ENCODE results near the gene DENND1B.
"Not testable (repeated sequence)": the region's sequence is repeated elsewhere in the genome, so short reads cannot be mapped to it uniquely, and the experiment has no call there.

Gene DENND1B

DNA sequence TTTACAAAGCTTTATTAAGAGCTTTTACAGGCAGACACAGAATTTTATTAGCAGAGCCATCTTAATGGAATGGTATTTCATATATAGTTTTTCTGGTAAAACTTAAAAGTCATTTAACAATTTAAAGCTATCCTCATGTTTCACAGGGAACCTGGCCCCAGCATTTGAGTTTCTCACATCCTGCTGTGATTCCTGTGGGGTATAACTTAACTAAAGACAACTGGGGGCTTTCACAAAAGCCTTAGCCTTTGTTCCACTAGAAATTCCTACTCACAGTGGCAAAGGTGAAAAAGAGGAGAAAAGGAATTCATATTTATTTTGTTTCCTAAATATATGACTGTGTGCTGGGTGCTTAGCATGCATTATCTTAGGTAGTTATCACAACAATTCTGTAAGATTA, 233.9 kb downstream of the DENND1B start:
- no peak for DNase-seq

- DNase-seq = peak; percentile 43
Measured at GRCh38 chr1:197526736-197527371, 248.4 kb downstream of the DENND1B start.

GRCh38 chr1:197521118-197521739, 254.1 kb downstream of the DENND1B start:
- DNase-seq = peak; percentile 24

DNA sequence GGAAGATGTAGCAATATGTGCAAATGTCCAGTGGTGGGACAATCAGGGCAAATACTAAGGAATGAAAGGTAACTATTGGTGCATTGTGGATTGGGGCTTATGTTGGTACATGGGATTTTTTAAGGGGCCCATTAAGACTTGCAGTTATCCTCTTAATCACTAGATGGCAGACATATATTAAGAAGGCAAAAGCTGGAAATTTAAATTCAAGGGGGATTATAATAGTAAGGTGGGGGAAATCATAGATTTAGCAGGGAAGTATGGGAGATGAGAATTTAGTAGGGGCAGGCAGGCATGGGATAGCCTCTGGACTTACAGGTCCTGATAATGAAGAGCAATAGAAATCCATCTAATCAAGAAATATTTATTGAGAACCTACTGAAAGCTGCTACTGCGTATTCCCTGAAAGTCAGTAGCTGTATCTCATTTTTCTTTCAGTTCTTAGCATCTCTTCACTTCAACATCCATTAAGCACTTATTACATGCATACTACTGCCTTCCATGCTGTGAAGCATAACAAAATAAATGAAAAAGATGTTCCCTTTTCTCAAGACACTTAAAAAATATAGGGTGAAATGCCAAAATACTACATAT, 255.4 kb downstream of the DENND1B start:
- DNase-seq = no peak

- DNase-seq = no peak
Measured at GRCh38 chr1:197515421-197515820, 259.9 kb downstream of the DENND1B start.

- DNase-seq = no peak
Measured at GRCh38 chr1:197510691-197511378, 264.4 kb downstream of the DENND1B start.

DNA sequence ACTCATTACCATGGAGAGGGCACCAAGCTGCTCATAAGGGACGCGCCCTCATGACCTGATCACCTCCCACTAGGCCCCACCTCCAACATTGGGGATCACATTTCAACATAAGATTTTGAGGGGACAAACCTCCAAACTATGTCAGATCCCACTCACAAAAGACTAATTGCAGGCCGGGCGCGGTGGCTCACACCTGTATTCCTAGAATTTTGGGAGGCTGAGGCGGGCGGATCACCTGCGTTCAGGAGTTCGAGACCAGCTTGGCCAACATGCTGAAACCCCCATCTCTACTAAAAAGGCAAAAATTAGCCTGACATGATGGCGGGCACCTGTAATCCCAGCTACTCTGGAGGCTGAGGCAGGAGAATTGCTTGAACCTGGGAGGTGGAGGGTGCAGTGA, 278.6 kb downstream of the DENND1B start:
- DNase-seq = no peak

- DNase-seq = not testable (repeated sequence)
Measured at GRCh38 chr1:197491505-197491904, 283.8 kb downstream of the DENND1B start.

DNA sequence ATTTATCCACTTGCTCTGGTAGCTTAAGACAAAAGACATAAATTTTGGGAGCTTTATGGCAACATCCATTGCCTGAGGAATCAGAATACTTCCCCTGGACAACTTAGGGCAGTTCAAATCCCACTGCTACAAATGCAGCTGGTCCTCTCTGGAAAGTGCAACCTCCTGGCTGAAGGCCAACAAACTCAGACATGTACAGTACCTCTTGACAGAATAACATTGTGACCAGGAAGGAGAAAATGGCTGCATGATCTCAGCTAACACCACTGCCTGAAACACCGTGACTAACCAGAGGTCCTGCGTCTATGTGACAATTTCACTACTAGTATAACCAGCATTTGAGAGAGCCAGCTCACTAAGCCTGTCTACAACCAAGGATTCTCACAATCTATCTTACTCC, 288.3 kb downstream of the DENND1B start:
- DNase-seq = peak; percentile 65

GRCh38 chr1:197485790-197486189, 289.5 kb downstream of the DENND1B start:
- DNase-seq = peak; percentile 10

GRCh38 chr1:197481101-197481500, 294.2 kb downstream of the DENND1B start:
- DNase-seq = no peak

GRCh38 chr1:197480446-197480845, 294.8 kb downstream of the DENND1B start:
- DNase-seq = no peak

GRCh38 chr1:197472141-197472540, 303.1 kb downstream of the DENND1B start:
- DNase-seq = no peak

DNA sequence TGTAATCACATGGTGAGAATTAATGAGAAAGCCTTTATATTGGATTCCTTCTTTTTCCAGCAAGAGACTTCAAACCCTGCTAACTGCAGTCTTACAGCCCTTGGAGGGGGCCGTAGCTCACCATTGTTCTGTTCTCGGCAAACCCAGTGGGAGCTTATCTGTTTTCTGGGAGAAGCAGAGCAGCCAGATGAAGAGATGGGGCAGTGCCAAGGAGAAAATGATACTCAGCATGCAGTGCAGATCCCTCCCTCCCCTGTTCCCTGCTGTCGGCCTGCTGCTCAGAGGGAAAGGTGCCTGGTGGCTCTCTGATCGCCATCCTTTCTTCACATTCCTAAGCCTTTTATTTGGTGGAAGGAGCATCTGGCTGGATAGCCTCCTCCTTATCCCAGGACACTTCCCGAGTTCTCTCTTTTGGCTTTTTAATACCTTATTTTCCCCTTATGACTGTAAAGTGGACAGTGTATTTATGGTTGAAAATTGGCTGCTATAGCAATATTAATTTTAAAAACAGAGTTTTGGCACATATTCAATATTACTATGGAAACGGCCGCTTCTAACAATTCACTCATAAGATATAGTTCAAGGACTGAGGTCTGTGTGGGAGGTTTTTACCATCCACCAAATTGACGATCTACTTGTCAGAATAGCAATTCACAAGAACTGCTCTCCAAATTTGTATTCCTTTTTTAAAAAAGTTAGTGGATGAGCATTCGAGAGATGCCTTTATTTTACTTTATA, 303.9 kb downstream of the DENND1B start:
- no peak for DNase-seq

DNA sequence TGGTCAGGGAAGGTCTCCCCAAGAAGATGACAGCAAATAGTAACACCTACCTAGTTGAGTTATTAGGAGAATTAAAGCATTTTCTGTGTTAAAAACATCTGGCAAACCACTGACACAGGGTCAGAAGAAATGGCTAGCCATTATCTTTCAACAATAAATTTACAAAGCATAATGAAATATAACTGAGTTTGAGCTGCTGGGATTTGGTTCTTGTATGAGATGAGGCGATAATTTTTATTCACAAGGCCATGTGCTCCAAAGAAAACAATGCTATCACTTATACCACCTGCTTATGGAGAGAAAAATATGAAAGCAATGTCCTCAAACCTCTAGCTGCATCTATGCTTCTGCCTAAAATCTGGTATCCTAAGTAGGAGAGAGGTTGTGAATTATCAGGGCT, 304.9 kb downstream of the DENND1B start:
- no peak for DNase-seq

GRCh38 chr1:197469620-197470210, 305.6 kb downstream of the DENND1B start:
- DNase-seq = no peak

DNA sequence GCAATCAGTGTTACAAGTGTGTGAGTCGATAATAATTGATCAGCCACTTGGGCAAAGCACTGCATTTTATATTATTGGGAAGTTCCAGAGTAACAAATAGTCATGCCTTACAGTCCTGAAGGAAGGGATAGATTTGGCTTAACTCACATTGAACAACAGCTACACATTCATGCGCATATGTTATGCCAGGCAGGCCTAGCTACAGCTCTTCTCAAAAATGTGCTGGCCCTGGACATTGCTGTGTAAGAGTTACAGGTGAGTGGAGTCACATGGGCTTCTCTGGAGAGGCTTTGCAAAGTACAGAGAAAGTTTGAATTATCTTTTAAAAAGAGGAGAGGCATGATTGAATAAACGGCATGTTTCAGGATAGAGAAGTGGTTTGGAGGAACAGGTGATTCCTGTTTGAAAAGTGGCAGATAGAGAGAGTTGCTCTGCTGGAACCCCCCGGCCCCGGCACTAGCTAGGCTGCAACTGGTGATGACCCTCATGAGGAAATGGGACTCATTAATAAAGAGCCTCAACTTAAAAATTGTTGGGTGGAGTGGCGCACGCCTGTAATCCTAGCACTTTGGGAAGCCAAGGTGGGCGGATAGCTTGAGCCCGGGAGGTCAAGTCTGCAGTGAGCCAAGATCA, 306.6 kb downstream of the DENND1B start:
- no peak for DNase-seq

DNA sequence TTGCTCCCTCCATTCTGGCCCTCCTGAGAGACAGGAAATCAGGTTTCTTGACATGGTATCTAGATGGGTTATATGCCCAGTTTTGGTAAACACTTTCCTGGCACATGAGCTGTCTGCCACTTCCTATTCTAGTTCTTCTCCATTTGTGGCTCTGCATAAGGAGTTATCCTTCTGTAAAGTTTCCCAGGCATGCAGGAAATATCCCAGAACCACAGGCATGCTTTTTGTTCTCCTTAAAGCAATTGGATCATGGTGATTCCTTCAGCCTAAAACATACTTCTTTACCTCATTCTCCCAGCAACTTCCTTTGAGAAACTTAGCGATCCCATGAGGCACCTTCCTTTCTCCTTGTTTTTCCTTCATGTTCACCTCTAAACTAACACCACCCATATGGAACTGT, 307.4 kb downstream of the DENND1B start:
- no peak for DNase-seq

DNA sequence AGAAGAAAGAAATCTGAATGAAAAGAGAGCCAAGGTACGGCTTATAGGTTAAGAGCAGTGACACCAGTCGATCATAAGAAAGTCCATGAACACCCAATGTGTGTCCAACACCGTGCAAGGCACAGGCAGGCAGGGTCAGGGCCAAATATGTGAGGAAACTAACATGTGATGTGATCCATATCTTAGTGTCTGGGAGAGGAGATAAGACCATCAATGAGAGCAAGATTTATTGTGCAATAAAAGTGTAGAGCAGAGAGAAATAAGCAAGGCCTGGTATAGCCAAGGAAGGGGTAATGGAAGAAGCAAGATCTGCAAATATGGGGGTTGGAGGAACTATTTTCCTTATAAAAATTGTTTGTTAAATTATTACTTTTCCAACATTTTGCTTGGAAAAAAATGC, 308.5 kb downstream of the DENND1B start:
- DNase-seq = no peak

- no peak for DNase-seq
Measured at GRCh38 chr1:197465528-197466327, 309.6 kb downstream of the DENND1B start.

DNA sequence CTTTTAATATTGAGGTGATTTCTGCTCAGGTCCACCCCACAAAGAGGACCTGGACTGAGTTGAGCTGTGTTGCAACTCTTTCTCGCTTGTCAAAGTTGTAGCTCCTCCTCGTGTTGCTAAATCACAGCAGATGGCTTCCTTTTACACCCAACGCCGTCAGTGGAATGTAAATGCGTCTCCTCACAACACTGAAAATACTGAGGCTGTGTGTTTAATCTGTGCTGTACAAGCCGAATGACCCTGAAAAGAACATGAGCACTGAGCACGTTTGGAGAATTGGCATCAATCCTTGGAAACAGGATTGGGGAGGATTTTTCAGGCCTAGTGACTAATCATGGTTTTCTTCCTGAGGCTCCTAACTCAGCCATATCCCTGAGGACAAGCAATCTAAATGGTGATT, 311.2 kb downstream of the DENND1B start:
- DNase-seq = no peak

Measured in NCI-H1105 (cell line).